Adrenal gland (tissue), 12 donors: Measurements from ENCODE around the gene LYRM4. TPM values are rescaled to one million over a fixed set of nuclear protein-coding genes. Genes with fewer than 3 reads are reported as not detected.

ENCODE experiments used
- DNase-seq, 7 donors: peaks; one replicate each; pipeline ENCODE4 v3.0.0-alpha.2; 2019 to 2020
- H3K27ac ChIP-seq, 5 donors: fragments of 200-600 bp; sonication (generic) in 4 of 5; 1 replicate in 3 of 5; 2 replicates in 2 of 5; pipeline versions ENCODE4 v1.5.1 to v1.8.0; 2016 to 2020; ENCODE audit warnings: mild to moderate bottlenecking in 1 of 5
- H3K27me3 ChIP-seq: fragments of 200-600 bp; 2 replicates; pipeline ENCODE4 v1.8.0; 2021
- H3K36me3 ChIP-seq, 2 donors: fragments of 200-600 bp; replicated peaks in 1 of 2; 1 replicate in 1 of 2; 2 replicates in 1 of 2; pipeline versions ENCODE4 v1.5.1 to v1.8.0; 2018 to 2022
- H3K4me1 ChIP-seq, 2 donors: fragments of 200-600 bp; replicated peaks in 1 of 2; 1 replicate in 1 of 2; 2 replicates in 1 of 2; pipeline versions ENCODE4 v1.5.1 to v1.8.0; 2018 to 2021
- H3K4me3 ChIP-seq, 4 donors: fragments of 200-600 bp; sonication (generic) in 3 of 4; one replicate each; pipeline ENCODE4 v1.5.1; 2016 to 2018
- H3K9me3 ChIP-seq, 3 donors: fragments of 200-600 bp; sonication (generic) in 1 of 3; replicated peaks in 1 of 3; 1 replicate in 2 of 3; 2 replicates in 1 of 3; pipeline versions ENCODE4 v1.5.1 to v1.8.0; 2016 to 2021
- POLR2A ChIP-seq, 2 donors: fragments of 450-650 bp; IDR thresholded peaks; one replicate each; pipeline ENCODE4 v1.6.1; 2017; ENCODE audit warnings: antibody characterized with exemption in 2 of 2, mild to moderate bottlenecking in 2 of 2, moderate library complexity in 1 of 2
- WGBS, 4 donors: extraction: QIAGEN DNeasy Blood & Tissue Kit in 2 of 4; methylation state at CpG; one replicate each; pipeline versions ENCODE4 v1.1.5 to v1.1.7; 2013 to 2017; 5-methylcytosine and 5-hydroxymethylcytosine counted together
- intact Hi-C, 2 donors: fragments of 100-400 bp; cut with DNase I; formaldehyde crosslinking; loops; one replicate each; pipeline versions ENCODE4 v1.14.1 to v1.15.0; 2022 to 2023
- polyA plus RNA-seq, 3 donors: library from polyadenylated mRNA; stranded (reverse); fragments of 200-250 nt in 2 of 3; fragments of 350-450 nt in 1 of 3; fragmentation: Illumina TruSeq in 1 of 3; extraction: RNeasy Lipid Tissue Mini Kit (QIAGEN cat#74804) in 1 of 3; gene quantifications; one replicate each; pipeline ENCODE4 v1.2.3, GENCODE V29; 2013 to 2014
- total RNA-seq, 9 donors: library from RNA; depleted of rRNA in 4 of 9; stranded (reverse); fragments of >200 nt in 4 of 9; fragments of 120-200 nt in 1 of 9; fragmentation: NEBNext Ultra II Directional in 1 of 9; extraction: Animal tissue kit (Norgen Biotek cat#: 25700) in 1 of 9; gene quantifications; one replicate each; pipeline versions ENCODE4 v1.1.0 to v1.2.4, GENCODE V29; 2013 to 2023
- TF ChIP-seq, protein P1 (sequence below), 6 experiments: fragments of 450-650 bp in 4 of 6; fragments of 200-600 bp in 2 of 6; sonication (generic) in 1 of 6; IDR thresholded peaks; 1 replicate in 5 of 6; 2 replicates in 1 of 6; pipeline versions ENCODE4 v1.5.1 to v1.8.0; 2016 to 2021; ENCODE audit warnings: antibody characterized with exemption in 6 of 6, mild to moderate bottlenecking in 2 of 6, moderate library complexity in 1 of 6
- donor health status: healthy with polysubstance abuse.
- donor health status: Bipolar disorder and iron deficiency.
- donor health status: DM: yes; HTN: yes; CAD: no.
- donor health status: DM: no; HTN: no; CAD: no.
- donor health status: DM: no; HTN: no; CAD: no.
- donor health status: DM: yes; HTN: yes; CAD: no.

The LYRM4 gene
- total and polyA plus RNA-seq, 12 donors, result 16.1 to 65.1 (median 29.9) TPM

DNA sequence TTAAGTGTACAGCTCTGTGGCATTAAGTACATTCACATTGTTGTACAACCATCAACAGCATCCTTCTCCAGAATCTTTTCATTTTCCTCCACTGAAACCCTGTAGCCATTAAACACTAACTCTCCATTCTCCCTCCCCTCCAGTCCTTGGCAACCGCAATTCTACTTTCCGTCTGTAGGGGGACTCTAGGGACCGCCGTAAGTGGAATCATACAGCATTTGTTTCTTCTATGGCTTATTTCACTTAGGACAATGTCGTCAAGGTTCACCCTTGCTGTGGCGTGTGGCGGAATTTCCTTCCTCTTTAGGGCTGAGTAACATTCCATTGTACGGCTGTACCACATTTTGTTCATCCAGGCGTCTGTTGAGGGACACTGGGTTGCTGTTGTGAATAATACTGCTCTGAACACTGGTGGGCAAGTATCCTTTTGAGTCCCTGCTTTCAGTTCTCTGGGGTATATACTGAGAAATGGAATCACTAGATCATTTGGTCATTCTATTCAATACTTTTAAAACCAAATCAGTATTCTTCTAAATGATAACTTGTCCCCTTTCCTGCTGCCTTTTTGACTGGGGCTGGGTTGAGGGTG is 124.9 kb downstream of the LYRM4 start:
- Histone ChIP-seq H3K9me3 (no peaks in the 10 kb centered on the region), H3K4me3 (no peak overlapping the region), H3K27me3 (no peaks in the 10 kb centered on the region), H3K4me1 (peaks cover 0 to 7% of the 10 kb centered on the region in 2 donors), H3K27ac (no peak overlapping the region), H3K36me3 (no peaks in the 10 kb centered on the region)
- peak in 3 of 7 donors; percentile 34 to 49 (median 42) for DNase-seq
- TF ChIP-seq, protein P1, sequence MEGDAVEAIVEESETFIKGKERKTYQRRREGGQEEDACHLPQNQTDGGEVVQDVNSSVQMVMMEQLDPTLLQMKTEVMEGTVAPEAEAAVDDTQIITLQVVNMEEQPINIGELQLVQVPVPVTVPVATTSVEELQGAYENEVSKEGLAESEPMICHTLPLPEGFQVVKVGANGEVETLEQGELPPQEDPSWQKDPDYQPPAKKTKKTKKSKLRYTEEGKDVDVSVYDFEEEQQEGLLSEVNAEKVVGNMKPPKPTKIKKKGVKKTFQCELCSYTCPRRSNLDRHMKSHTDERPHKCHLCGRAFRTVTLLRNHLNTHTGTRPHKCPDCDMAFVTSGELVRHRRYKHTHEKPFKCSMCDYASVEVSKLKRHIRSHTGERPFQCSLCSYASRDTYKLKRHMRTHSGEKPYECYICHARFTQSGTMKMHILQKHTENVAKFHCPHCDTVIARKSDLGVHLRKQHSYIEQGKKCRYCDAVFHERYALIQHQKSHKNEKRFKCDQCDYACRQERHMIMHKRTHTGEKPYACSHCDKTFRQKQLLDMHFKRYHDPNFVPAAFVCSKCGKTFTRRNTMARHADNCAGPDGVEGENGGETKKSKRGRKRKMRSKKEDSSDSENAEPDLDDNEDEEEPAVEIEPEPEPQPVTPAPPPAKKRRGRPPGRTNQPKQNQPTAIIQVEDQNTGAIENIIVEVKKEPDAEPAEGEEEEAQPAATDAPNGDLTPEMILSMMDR (IDR thresholded peaks at IDR 0.05), result peak; percentile 44 to 65 (median 56)
- no peak for TF ChIP-seq POLR2A (IDR thresholded peaks at IDR 0.05)
- WGBS, 4 donors, result 62 to 71% (median 64%) methylated on average over 9 of the region's 9 CpGs
- intact Hi-C loops, result no loop called here

DNA sequence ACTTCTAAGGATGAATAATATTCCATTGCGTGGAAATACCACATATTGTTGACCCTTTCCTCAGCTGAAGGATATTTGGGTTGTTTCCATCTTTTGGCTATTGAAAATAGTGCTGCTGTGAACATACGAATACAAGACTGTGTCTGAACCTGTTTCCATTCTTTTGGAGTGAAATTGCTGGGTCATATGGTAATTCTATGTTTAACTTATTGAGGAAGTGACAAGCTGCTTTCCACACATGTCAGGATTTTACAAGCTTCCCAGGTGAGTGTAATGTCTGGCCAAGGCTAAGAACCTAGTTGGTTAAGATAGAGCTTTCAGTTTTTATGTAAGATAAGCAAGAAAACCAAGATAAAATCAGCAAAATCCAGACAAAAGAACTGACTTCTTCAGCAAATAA is 126.8 kb downstream of the LYRM4 start:
- Histone ChIP-seq H3K9me3 (no peaks in the 10 kb centered on the region), H3K27ac (no peak overlapping the region), H3K4me1 (peaks cover 0 to 7% of the 10 kb centered on the region in 2 donors), H3K4me3 (no peak overlapping the region), H3K27me3 (no peaks in the 10 kb centered on the region), H3K36me3 (no peaks in the 10 kb centered on the region)
- intact Hi-C loops, result no loop called here
- WGBS, 4 donors, result 89 to 100% (median 96%) methylated on average over 2 of the region's 2 CpGs
- no peak for DNase-seq
- TF ChIP-seq, protein P1 (IDR thresholded peaks at IDR 0.05), result no peak
- TF ChIP-seq POLR2A (IDR thresholded peaks at IDR 0.05), result no peak

GRCh38 chr6:5132731-5133130 is 128.0 kb downstream of the LYRM4 start:
- Histone ChIP-seq H3K4me1 (peaks cover 0 to 7% of the 10 kb centered on the region in 2 donors), H3K27ac (peak overlapping the region in 3 of 5 donors; percentile 32 to 69 (median 62)), H3K9me3 (no peaks in the 10 kb centered on the region), H3K27me3 (no peaks in the 10 kb centered on the region), H3K36me3 (no peaks in the 10 kb centered on the region), H3K4me3 (peak overlapping the region in 1 of 4 donors; percentile 3)
- DNase-seq, result peak; percentile 41 to 90 (median 71)
- 30 to 53% (median 39%) methylated on average over 7 of the region's 7 CpGs for WGBS, 4 donors
- TF ChIP-seq, protein P1 (IDR thresholded peaks at IDR 0.05), result no peak
- TF ChIP-seq POLR2A (IDR thresholded peaks at IDR 0.05), result no peak
- intact Hi-C loops, result no loop called here

DNA sequence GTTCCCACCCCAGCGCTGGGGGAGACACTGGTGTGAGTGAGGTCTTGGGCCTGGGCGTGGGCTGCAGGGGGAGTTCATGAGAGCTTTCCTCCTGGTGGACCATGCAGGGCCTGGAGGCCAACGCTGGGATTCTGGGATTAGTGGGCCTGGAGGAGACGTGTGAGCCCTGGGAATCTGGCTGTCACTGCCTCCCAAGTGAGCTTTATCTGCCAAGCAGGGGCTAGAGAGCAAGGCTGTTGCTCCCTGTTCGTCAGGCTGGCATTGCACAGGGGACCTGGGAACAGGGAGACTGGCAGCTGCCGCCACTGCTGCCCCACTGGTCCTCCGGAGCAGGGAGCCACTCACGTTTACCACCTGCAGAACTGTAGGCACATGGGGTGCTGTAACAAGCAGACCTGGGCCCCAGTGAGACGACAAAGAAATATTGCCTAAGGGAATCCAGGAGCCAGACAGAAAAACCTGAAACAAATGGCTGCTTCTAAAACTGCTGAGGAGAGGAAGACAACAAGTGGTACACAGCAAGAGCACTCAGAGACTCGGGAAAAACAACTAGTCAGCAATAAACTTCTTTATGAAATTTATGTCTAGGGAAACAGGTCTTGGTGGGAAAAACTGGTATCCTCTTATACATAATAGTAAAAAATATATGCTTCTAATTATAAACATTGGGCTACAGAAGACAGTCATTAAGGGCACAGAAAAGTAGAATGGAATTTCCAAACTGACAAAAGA is 130.4 kb downstream of the LYRM4 start:
- H3K4me3 ChIP-seq, result no peak overlapping the region
- DNase-seq, result peak in 1 of 7 donors; percentile 39
- H3K9me3 ChIP-seq, result no peaks in the 10 kb centered on the region
- no peak overlapping the region for H3K27ac ChIP-seq
- H3K27me3 ChIP-seq, result no peaks in the 10 kb centered on the region
- H3K4me1 ChIP-seq, result peaks cover 0 to 7% of the 10 kb centered on the region in 2 donors
- WGBS, 4 donors, result 69 to 87% (median 84%) methylated on average over 6 to 10 of the region's 10 CpGs
- H3K36me3 ChIP-seq, result no peaks in the 10 kb centered on the region
- intact Hi-C loops, result no loop called here
- TF ChIP-seq POLR2A (IDR thresholded peaks at IDR 0.05), result no peak
- TF ChIP-seq, protein P1 (IDR thresholded peaks at IDR 0.05), result no peak
